HG02981 (cell line): ENCODE results near the gene DLG1.

Experiments used
- ATAC-seq: cut with Tn5 transposase; IDR thresholded peaks from one replicate; pipeline ENCODE4 v1.9.1; 2021; ENCODE audit warnings: mild to moderate bottlenecking, moderate library complexity; ENCODE audit not compliant: unreplicated experiment

Gene DLG1

GRCh38 chr3:197298341-197298944, at the start of gene DLG1:
DLG1 (minus strand) TSS chr3:197298612; CDS start chr3:197297204, 1,408 bp downstream.
- ATAC-seq: peak; percentile 50

- ATAC-seq: no peak
These were observed 49.6 kb upstream of the DLG1 start for GRCh38 chr3:197348014-197348413.

DNA sequence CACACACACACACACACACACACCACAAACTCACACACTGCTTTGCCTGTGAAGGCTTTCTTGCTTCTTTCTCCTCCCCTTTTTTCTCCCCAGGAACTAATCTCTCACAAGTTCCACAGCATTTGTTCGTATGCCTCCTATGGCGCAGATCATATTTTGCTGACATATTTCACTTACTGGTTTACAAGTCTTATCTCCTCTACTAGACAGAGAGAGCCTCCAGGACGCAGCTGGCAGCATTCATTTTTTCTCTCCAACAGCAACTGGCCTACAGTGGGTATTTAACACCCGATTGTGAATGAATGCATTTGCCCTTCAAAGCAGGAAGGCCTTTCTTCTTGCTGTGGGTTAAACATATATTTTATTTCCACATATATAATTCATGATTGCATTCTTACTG, 47.0 kb upstream of the DLG1 start:
- ATAC-seq: no peak

- ATAC-seq: no peak
These were observed 46.3 kb upstream of the DLG1 start for GRCh38 chr3:197344582-197345318.

GRCh38 chr3:197343656-197344408, 45.4 kb upstream of the DLG1 start:
- no peak for ATAC-seq

DNA sequence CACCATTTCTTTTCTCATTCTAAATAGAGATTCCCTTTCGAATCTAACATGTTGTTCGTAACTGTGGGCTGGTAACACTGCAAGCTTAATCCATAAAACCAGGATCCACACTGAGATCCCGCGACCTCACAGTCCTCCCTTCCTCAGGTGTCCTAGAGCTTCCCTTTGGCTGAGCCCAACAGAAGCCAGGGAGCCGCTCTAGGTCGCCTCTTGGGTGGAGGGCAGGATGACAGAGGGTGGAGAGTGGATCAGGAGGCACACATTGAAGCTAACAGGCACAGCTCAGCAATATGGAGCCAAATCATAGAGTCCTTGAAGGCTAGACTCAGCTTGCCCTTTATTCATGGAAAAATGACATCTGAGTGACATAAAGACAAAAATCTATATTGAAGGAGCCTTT, 44.7 kb upstream of the DLG1 start:
- ATAC-seq: no peak

DNA sequence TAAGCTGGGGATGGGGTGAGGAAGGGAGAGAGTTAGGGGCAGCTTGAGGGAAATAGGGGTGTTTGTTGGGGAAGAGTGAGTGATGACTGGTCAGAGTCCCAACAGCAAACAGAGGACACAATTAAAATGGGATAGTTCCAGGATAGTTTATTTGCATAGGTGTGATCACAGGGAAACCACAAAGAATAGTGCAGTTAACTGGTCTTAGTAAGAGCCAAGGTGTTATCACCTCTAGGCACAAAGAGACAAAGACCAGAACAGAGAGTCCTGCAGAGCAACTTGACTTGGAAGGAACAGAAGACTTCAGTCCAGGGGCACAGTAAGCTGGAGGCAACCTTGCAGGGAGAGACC, 42.1 kb upstream of the DLG1 start:
- no peak for ATAC-seq

- no peak for ATAC-seq
These were observed 41.6 kb upstream of the DLG1 start for GRCh38 chr3:197339841-197340520.

DNA sequence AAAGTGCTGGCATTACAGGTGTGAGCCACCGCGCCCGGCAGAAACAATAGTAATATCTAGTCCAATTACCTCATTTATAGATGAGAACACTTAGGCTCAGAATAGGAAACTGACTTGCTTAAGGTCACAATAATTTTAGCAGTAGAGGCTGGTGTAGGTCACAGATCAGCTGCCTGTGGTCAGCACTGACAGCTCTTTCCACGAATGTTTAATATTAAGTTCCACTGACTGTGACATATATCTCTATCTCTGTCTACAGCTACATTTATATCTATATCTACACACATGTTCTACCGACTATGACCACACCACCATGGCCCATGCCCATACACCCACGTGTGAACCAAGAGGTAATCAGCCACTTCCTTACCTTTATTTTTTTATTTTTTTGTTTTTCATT, 40.2 kb upstream of the DLG1 start:
- no peak for ATAC-seq

DNA sequence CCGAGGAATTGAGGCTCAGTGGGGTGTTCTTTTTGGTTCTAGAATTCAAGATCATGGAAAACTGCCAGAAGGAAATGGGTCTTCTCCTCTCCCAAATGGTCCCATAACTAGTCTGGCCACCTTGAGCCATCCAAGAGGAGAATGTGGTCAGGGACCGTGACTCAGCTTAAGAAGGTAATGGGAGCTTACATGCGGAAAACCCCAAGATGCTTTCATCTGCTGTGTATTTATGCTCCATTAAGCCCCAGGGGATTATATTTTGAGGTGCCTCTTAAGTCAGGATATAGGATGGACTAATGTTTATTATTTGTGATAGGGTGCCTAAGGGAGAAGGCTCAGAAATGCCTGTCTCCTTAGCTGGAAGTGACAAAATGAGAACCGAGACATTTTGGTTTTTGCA, 39.2 kb upstream of the DLG1 start:
- no peak for ATAC-seq

DNA sequence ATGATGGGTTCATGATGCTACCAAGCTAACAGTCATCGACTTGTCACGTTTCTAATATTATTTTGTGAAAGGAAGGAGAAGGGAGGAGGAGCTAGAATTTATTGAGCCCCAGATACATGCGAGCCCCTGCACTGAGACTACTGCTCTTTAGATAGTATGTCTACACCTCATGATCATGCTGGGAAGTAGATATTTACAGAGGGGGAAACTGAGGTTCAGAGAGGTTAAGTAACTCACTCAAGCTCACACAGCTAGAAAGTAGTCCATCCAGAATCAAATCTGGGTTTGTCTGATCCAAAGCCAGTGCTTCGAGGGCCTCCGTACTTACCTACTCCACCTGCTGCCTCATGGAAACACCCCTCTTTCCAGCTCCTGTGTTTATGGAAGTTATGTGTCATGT, 38.8 kb upstream of the DLG1 start:
- ATAC-seq: no peak

DNA sequence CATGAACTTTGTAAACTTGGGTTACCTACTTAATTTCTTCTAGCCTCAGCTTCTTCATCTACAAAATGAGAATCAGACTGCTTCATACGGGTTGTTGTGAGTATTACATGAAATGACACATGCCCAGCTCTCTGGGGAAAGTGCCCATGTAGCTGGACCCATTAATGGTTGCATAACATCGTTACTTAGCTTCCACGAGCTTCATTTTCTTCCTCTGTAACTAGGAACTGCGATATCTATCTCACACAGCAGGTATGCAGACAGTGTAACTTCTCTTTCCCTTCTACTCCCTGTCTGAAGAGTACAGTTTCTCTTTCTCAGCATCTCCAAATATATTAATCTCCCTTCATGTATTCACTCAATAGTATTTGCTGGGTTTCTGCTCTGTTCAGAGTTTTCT, 37.9 kb upstream of the DLG1 start:
- ATAC-seq: no peak

DNA sequence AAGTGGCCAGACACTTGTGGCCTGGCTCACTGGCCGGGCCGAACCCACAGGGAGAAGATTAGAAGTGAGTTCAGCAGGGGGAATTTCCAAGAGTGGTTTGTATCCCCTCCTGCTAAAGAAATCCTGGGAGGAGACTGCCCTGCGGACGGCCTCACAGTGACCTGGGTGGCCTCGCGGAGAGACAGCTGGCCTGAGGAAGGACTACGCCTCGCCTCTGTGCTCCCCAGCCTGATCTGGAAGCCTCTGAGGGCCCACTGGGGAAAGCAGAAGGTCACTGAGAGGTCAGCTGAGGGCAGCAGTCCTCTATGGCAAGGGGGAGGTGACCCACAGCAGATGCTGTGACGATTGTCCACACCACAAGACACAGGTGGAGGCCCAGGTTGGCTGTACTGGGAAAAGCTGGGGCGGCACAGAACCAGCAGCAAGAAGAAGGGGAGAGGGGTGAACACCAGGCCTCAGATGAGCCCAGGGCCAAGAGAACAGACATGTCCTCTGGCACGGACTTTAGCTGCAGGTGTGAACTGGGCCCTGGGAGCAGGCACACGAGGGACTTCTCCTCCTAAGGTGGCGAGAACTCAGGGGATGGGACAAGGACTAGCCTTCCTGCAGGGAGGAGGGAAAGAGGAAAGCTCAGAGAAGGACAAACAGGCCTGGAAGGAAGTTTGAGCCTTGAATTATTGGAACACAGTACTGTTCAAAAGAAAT, 37.2 kb upstream of the DLG1 start:
- ATAC-seq: no peak

- ATAC-seq: no peak
These were observed 35.7 kb upstream of the DLG1 start for GRCh38 chr3:197333901-197334639.

DNA sequence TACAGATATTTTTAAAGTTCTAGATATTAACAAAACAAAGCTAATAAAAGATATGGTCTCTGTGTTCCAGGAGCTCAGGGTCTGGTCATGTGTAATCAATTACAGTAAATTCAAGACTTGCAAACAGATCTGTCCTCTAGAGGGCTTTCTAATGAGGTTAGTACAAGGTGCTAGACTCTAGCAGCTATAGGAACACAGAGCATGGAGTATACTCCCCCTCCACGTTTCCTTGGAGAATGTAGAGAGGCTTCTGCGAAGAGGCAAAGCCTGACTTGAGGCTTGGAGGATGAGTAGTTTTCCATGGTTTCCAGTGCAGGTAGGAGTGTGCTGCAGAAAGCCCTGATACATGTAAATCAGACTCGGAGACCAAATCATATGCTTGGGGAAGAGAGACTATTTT, 32.7 kb upstream of the DLG1 start:
- ATAC-seq: no peak

DNA sequence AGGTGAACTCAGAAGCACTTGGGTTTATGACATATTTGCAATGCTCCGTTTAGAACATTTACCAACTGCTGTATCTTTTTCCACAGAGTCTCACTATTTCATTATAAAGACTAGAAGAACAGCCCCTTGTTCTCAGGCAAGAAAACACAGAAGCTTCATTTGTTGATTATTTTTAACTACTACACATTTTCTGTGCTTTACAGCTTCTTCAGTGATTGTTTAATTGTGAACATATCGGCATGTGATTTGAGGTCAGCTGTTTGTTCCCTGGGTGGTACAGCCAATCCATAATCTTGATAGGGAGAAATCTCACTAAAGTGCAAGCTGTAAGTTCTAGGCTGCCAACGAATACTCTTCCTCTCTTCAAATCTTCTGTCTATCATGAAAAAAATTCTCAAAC, 31.0 kb upstream of the DLG1 start:
- ATAC-seq: no peak

DNA sequence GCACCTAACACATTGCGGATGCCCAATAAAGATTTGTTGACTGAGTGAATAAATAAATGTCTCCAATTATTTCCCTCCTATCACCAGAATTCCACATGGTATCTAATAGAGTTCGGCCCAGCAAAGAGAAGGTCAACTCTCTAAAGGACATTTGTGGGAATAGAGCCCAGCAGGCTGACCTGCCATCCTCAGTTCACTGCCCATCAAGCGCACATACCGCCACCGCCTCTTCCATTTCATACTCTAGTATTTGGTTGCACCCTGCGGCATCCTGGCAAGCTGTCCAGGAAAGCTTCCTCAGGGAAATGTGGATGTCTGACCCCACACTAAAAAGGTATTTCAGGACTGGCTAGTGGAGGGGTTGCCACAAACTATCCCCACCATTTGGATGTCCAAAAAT, 29.8 kb upstream of the DLG1 start:
- no peak for ATAC-seq

DNA sequence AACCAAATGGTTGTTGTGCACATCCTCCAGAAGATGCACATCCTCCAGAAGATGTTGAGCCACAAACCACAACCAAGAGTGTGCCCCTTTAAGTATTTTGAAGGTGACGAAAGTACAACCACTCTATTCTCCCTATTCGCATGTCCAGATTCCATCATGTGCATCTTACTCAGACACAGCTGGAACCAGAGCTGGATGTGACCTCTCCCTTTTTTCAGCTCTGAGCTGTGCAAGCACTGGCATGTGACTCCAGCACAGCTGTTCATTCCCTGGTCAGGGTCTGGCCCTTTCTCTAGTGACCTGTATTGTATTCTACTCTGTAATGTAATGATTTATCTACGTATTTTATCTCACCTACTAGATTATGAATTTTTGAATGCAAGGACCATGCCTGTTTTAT, 29.3 kb upstream of the DLG1 start:
- ATAC-seq: no peak

- no peak for ATAC-seq
These were observed 27.4 kb upstream of the DLG1 start for GRCh38 chr3:197325773-197326172.

DNA sequence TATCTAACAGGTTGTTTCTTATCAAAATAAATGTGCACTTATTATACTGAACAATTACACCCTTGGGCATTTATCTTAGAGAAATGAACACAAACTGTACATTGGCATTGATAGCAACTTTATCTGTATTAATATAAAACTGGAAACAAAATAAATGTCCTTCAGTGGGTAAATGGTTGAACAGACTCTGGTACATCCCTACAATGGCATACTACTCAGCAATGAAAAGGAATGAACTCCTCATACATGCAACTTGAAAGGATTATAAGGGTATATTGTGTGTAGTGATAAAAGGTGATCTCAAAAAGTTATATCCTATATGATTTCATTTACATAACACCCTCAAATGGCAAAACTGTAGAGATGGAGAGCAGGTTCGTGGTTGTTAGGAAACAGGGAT, 23.7 kb upstream of the DLG1 start:
- ATAC-seq: no peak
